Hepatocyte (in vitro differentiated cells): Measurements from ENCODE around the gene COX14. TPM values are rescaled to one million over a fixed set of nuclear protein-coding genes. Genes with fewer than 3 reads are reported as not detected.
A peak's percentile ranks its signal among the peaks of the same experiment; 100 is the strongest.

Experiments
- DNase-seq: peaks from one replicate; pipeline ENCODE4 v3.0.0-alpha.2; 2016; ENCODE audit warnings: low spot score
- H2AFZ ChIP-seq: fragments of 200-600 bp; sonication (generic); 2 replicates; pipeline ENCODE4 v1.6.0; 2016; ENCODE audit warnings: antibody characterized with exemption, mild to moderate bottlenecking
- H3K27ac ChIP-seq: fragments of 200-600 bp; sonication (generic); 2 replicates; pipeline ENCODE4 v1.5.1; 2016; ENCODE audit warnings: mild to moderate bottlenecking
- H3K27me3 ChIP-seq: fragments of 200-600 bp; sonication (generic); 2 replicates; pipeline ENCODE4 v1.6.1; 2016
- H3K36me3 ChIP-seq: fragments of 200-600 bp; sonication (generic); replicated peaks from 2 replicates; pipeline ENCODE4 v1.5.1; 2016; ENCODE audit warnings: low read depth; ENCODE audit not compliant: insufficient read depth
- H3K4me1 ChIP-seq: fragments of 200-600 bp; sonication (generic); 2 replicates; pipeline ENCODE4 v1.5.1; 2016; ENCODE audit warnings: mild to moderate bottlenecking, moderate library complexity; ENCODE audit not compliant: insufficient read depth
- H3K4me2 ChIP-seq: fragments of 200-600 bp; sonication (generic); 2 replicates; pipeline ENCODE4 v1.6.0; 2016
- H3K4me3 ChIP-seq: fragments of 200-600 bp; sonication (generic); 2 replicates; pipeline ENCODE4 v1.5.1; 2016; ENCODE audit warnings: mild to moderate bottlenecking
- H3K79me2 ChIP-seq: fragments of 200-600 bp; sonication (generic); 2 replicates; pipeline ENCODE4 v1.6.0; 2017; ENCODE audit warnings: mild to moderate bottlenecking
- H3K9me2 ChIP-seq: fragments of 200-600 bp; sonication (generic); replicated peaks from 2 replicates; pipeline ENCODE4 v1.6.0; 2017; ENCODE audit warnings: mild to moderate bottlenecking; ENCODE audit not compliant: insufficient read depth
- H3K9me3 ChIP-seq: fragments of 200-600 bp; sonication (generic); 2 replicates; pipeline ENCODE4 v1.5.1; 2016; ENCODE audit warnings: low read depth, mild to moderate bottlenecking
- H4K20me1 ChIP-seq: fragments of 200-600 bp; sonication (generic); 2 replicates; pipeline ENCODE4 v1.6.0; 2016; ENCODE audit warnings: mild to moderate bottlenecking; ENCODE audit not compliant: insufficient read depth, poor library complexity, severe bottlenecking
- CTCF ChIP-seq: fragments of 200-600 bp; sonication (generic); IDR thresholded peaks from 2 replicates; pipeline ENCODE4 v1.5.1; 2016; ENCODE audit warnings: antibody characterized with exemption, mild to moderate bottlenecking; ENCODE audit not compliant: poor library complexity
- EZH2 ChIP-seq: fragments of 200-600 bp; sonication (generic); IDR thresholded peaks from 2 replicates; pipeline ENCODE4 v1.6.1; 2016; ENCODE audit warnings: antibody characterized with exemption, mild to moderate bottlenecking, borderline replicate concordance
- EZH2phosphoT487 ChIP-seq: fragments of 200-600 bp; sonication (generic); IDR thresholded peaks from one replicate; pipeline ENCODE4 v1.6.1; 2018; ENCODE audit warnings: antibody characterized with exemption, mild to moderate bottlenecking, low read depth, moderate library complexity; ENCODE audit not compliant: unreplicated experiment, severe bottlenecking
- WGBS: methylation state at CpG from one replicate; pipeline ENCODE4 v1.1.6; 2016; ENCODE audit warnings: low lambda C conversion rate; ENCODE audit errors: missing lambda C conversion rate; 5-methylcytosine and 5-hydroxymethylcytosine counted together
- polyA plus RNA-seq: library from polyadenylated mRNA; unstranded; fragments of >200 nt; fragmentation: Nextera tagmentation; extraction: Ambion mirVana; gene quantifications from 2 replicates; pipeline ENCODE4 v1.2.1, GENCODE V29; 2016
- total RNA-seq: library from RNA; depleted of rRNA; stranded (reverse); fragments of >200 nt; gene quantifications from 2 replicates; pipeline ENCODE4 v1.2.3, GENCODE V29; 2014

COX14 gene
- total and polyA plus RNA-seq, 2 experiments from 2014 or later = 61.5 to 186 TPM

GRCh38 chr12:50088577-50089335 is 23.3 kb upstream of the COX14 start:
- Histone ChIP-seq H3K36me3 (no peaks in the 10 kb centered on the region), H3K4me3 (no peak overlapping the region), H2AFZ (no peak overlapping the region), H4K20me1 (peaks cover 9% of the 10 kb centered on the region), H3K4me1 (peaks cover 4% of the 10 kb centered on the region), H3K9me2 (no peaks in the 10 kb centered on the region), H3K79me2 (peaks cover 11% of the 10 kb centered on the region), H3K27me3 (no peaks in the 10 kb centered on the region), H3K4me2 (no peak overlapping the region), H3K9me3 (no peaks in the 10 kb centered on the region), H3K27ac (no peak overlapping the region)
- DNase-seq = peak; percentile 85
- 48% methylated on average over 3 of the region's 3 CpGs for WGBS
- no peak for TF ChIP-seq EZH2
- TF ChIP-seq CTCF = peak; percentile 73

GRCh38 chr12:50089730-50090129 is 22.3 kb upstream of the COX14 start:
- Histone ChIP-seq H2AFZ (no peak overlapping the region), H3K27me3 (no peaks in the 10 kb centered on the region), H3K4me2 (no peak overlapping the region), H4K20me1 (peaks cover 9% of the 10 kb centered on the region), H3K9me3 (no peaks in the 10 kb centered on the region), H3K4me1 (no peaks in the 10 kb centered on the region), H3K27ac (no peak overlapping the region), H3K4me3 (no peak overlapping the region), H3K9me2 (no peaks in the 10 kb centered on the region), H3K79me2 (peaks cover 4% of the 10 kb centered on the region), H3K36me3 (peaks cover 3% of the 10 kb centered on the region)
- no peak for TF ChIP-seq EZH2
- TF ChIP-seq CTCF = no peak
- no peak for TF ChIP-seq EZH2phosphoT487
- 99% methylated on average over 7 of the region's 7 CpGs for WGBS
- no peak for DNase-seq

GRCh38 chr12:50090391-50090790 is 21.6 kb upstream of the COX14 start:
- H3K36me3 ChIP-seq = peaks cover 3% of the 10 kb centered on the region

More at GRCh38 chr12:50090391-50090790, 21.6 kb upstream of the COX14 start:
- Histone ChIP-seq H3K9me3 (no peaks in the 10 kb centered on the region), H3K4me1 (no peaks in the 10 kb centered on the region), H3K27ac (no peak overlapping the region), H4K20me1 (peaks cover 9% of the 10 kb centered on the region), H3K4me3 (no peak overlapping the region), H2AFZ (no peak overlapping the region), H3K79me2 (peaks cover 4% of the 10 kb centered on the region), H3K9me2 (no peaks in the 10 kb centered on the region), H3K4me2 (no peak overlapping the region), H3K27me3 (no peaks in the 10 kb centered on the region)
- TF ChIP-seq CTCF (no peak), EZH2phosphoT487 (no peak), EZH2 (no peak)
- no peak for DNase-seq
- WGBS = 92% methylated on average over 5 of the region's 5 CpGs
